K562 (cell line): Measurements from ENCODE around the gene PAQR7. TPM values are rescaled to one million over a fixed set of nuclear protein-coding genes. Genes with fewer than 3 reads are reported as not detected.

ENCODE experiments used
- ATAC-seq: fragments of 200-7000 bp; cut with Tn5 transposase; 3 replicates; pipeline ENCODE4 v1.9.1; 2020; ENCODE audit warnings: moderate library complexity
- BruUV-seq: library from RNA; stranded (reverse); fragments of 400-500 nt; replicated peaks from 2 replicates; lab custom pipeline; 2021; lab: Mats Ljungman, UMichigan
- CTCF ChIA-PET: fragments of 300-600 bp; formaldehyde crosslinking; extraction: SDS; loops from one replicate; lab custom pipeline; 2021; ENCODE audit warnings: low intra/inter-chr PET ratio; lab: Yijun Ruan, JAX
- POLR2A ChIA-PET: fragments of 300-600, 350-650 bp; sonication (Branson Sonifier 250); formaldehyde crosslinking; extraction: SDS; loops from one replicate; lab custom pipeline; 2021; ENCODE audit warnings: antibody characterized with exemption, inconsistent platforms; lab: Yijun Ruan, JAX
- DNase-seq, 4 experiments: peaks; one replicate each; pipeline versions ENCODE4 v3.0.0 to v3.0.0-alpha.2; 2011 to 2018; ENCODE audit warnings: low spot score in 3 of 4, mixed read lengths in 3 of 4; ENCODE audit errors: extremely low read depth in 1 of 4
- FAIRE-seq: peaks from 2 replicates; lab custom pipeline; 2011; peaks lifted over from hg19 to GRCh38; lab: Jason Lieb, UNC
- H2AFZ ChIP-seq: 2 replicates; pipeline ENCODE4 v1.6.0; 2011; ENCODE audit warnings: low read depth, low read length, control low read depth, inconsistent platforms
- H3K27ac ChIP-seq: fragments of 200-600 bp; 3 replicates; pipeline ENCODE4 v1.8.0; 2011; ENCODE audit warnings: low read depth, mild to moderate bottlenecking, control low read depth, inconsistent platforms, low read length, moderate library complexity, mixed read lengths; ENCODE audit errors: extremely low read depth
- H3K27me3 ChIP-seq, 2 experiments: fragments of 300-600 bp in 1 of 2; 2 replicates in 1 of 2; 3 replicates in 1 of 2; pipeline versions ENCODE4 v1.6.0 to v1.8.0; 2011; ENCODE audit warnings: inconsistent platforms in 2 of 2, low read length in 2 of 2, mild to moderate bottlenecking in 1 of 2, mixed read lengths in 1 of 2, moderate library complexity in 1 of 2; ENCODE audit not compliant: control insufficient read depth in 2 of 2, insufficient read depth in 2 of 2
- H3K36me3 ChIP-seq: fragments of 300-600 bp; 3 replicates; pipeline ENCODE4 v1.8.0; 2011; ENCODE audit warnings: mild to moderate bottlenecking, low read length, inconsistent platforms; ENCODE audit not compliant: control insufficient read depth, insufficient read depth
- H3K4me1 ChIP-seq, 2 experiments: fragments of 200-600 bp in 1 of 2; replicated peaks in 1 of 2; 2 replicates in 1 of 2; 3 replicates in 1 of 2; pipeline versions ENCODE4 v1.5.1 to v1.8.0; 2011; ENCODE audit warnings: inconsistent platforms in 2 of 2, low read length in 2 of 2, mild to moderate bottlenecking in 1 of 2, mixed read lengths in 1 of 2, moderate library complexity in 1 of 2; ENCODE audit not compliant: control insufficient read depth in 2 of 2, insufficient read depth in 2 of 2
- H3K4me2 ChIP-seq: 2 replicates; pipeline ENCODE4 v1.6.1; 2011; ENCODE audit warnings: low read length, control low read depth, inconsistent platforms, mixed read lengths; ENCODE audit not compliant: insufficient read depth
- H3K4me3 ChIP-seq: fragments of 200-600 bp; sonication (generic), shearing (Covaris generic); 2 replicates; pipeline ENCODE4 v1.5.1; 2016; ENCODE audit warnings: control low read depth, inconsistent platforms
- H3K79me2 ChIP-seq: fragments of 200-600 bp; 3 replicates; pipeline ENCODE4 v1.8.0; 2011; ENCODE audit warnings: low read length, inconsistent platforms; ENCODE audit not compliant: control insufficient read depth, insufficient read depth
- H3K9ac ChIP-seq, 2 experiments: 2 replicates each; pipeline versions ENCODE4 v1.6.0 to v1.6.1; 2011; ENCODE audit warnings: low read depth in 2 of 2, low read length in 2 of 2, control low read depth in 1 of 2, inconsistent platforms in 1 of 2, mild to moderate bottlenecking in 1 of 2, mixed read lengths in 1 of 2; ENCODE audit not compliant: insufficient read depth in 1 of 2
- H3K9me1 ChIP-seq: one replicate; pipeline ENCODE4 v1.6.0; 2011; ENCODE audit warnings: inconsistent platforms, mild to moderate bottlenecking, low read length, moderate library complexity; ENCODE audit not compliant: control insufficient read depth, insufficient read depth
- H3K9me3 ChIP-seq: replicated peaks from 2 replicates; pipeline ENCODE4 v1.5.1; 2011; ENCODE audit warnings: low read depth, low read length, inconsistent platforms; ENCODE audit not compliant: control insufficient read depth, insufficient read depth
- H4K20me1 ChIP-seq: replicated peaks from 2 replicates; pipeline ENCODE4 v1.6.1; 2011; ENCODE audit warnings: low read length, inconsistent platforms, mixed read lengths; ENCODE audit not compliant: control insufficient read depth, insufficient read depth
- HDAC2 ChIP-seq: fragments of 450-650 bp; IDR thresholded peaks from 2 replicates; pipeline ENCODE4 v1.6.1; 2016; ENCODE audit warnings: mild to moderate bottlenecking
- KDM1A ChIP-seq, 2 experiments: fragments of 450-650 bp; IDR thresholded peaks; 2 replicates each; pipeline ENCODE4 v1.6.1; 2016; ENCODE audit warnings: mild to moderate bottlenecking in 2 of 2
- LARP7 ChIP-seq: fragments of 450-650 bp; IDR thresholded peaks from 2 replicates; pipeline ENCODE4 v1.6.1; 2016
- TCF7 ChIP-seq: sonication (generic); IDR thresholded peaks from 2 replicates; pipeline ENCODE4 v1.6.1; 2016; ENCODE audit warnings: antibody characterized with exemption, borderline replicate concordance
- ZFX ChIP-seq: sonication (generic); formaldehyde crosslinking; IDR thresholded peaks from 2 replicates; pipeline ENCODE4 v1.8.0; 2022; ENCODE audit warnings: mild to moderate bottlenecking, missing genetic modification reagents, moderate library complexity
- ZNF280B ChIP-seq: fragments of 250-450 bp; sonication (Bioruptor Pico); IDR thresholded peaks from 2 replicates; pipeline ENCODE4 v1.5.1; 2021; ENCODE audit warnings: mild to moderate bottlenecking
- WGBS: fragments of 100-300 bp; shearing (Covaris generic); methylation state at CpG from one replicate; pipeline ENCODE4 v1.1.6; 2016; ENCODE audit warnings: low coverage, mixed read lengths; ENCODE audit not compliant: insufficient coverage; ENCODE audit errors: missing lambda C conversion rate; 5-methylcytosine and 5-hydroxymethylcytosine counted together
- in situ Hi-C: fragments of 300-500 bp; cut with MboI; formaldehyde crosslinking; loops from 4 replicates; pipeline ENCODE4 v1.15.0; 2018; ENCODE audit warnings: inconsistent platforms, mixed read lengths
- intact Hi-C: fragments of 100-400 bp; cut with micrococcal nuclease; formaldehyde crosslinking; loops from 2 replicates; pipeline ENCODE4 v1.14.2; 2022
- polyA plus RNA-seq, 8 experiments: library from polyadenylated mRNA; depleted of rRNA in 4 of 8; stranded (reverse) in 5 of 8; unstranded in 3 of 8; fragments of >200 nt; fragmentation: Nextera tagmentation in 2 of 8; fragmentation: Illumina TruSeq in 1 of 8; extraction: Ambion mirVana in 2 of 8; extraction: Trizol in 1 of 8; gene quantifications; 2 replicates each; pipeline versions ENCODE4 v1.2.1 to v1.2.3, GENCODE V29; 2011 to 2014; ENCODE audit warnings: inconsistent platforms in 1 of 8, missing spikeins in 1 of 8
- total RNA-seq, 7 experiments: library from RNA; depleted of rRNA in 6 of 7; stranded (reverse); fragments of >200 nt in 6 of 7; fragmentation: Illumina TruSeq in 2 of 7; extraction: Trizol in 2 of 7; gene quantifications; 2 replicates each; pipeline versions ENCODE4 v1.2.1 to v1.2.3, GENCODE V29; 2011 to 2021; ENCODE audit warnings: low replicate concordance in 1 of 7
- TF ChIP-seq, protein P1 (sequence below): fragments of 250-450 bp; sonication (Bioruptor Pico); IDR thresholded peaks from 2 replicates; pipeline ENCODE4 v1.5.0; 2022; ENCODE audit warnings: mild to moderate bottlenecking

PAQR7 gene
- total and polyA plus RNA-seq, 9 of the 15 experiments (the other 6 are each of a cell fraction or from before 2014, with no cell fraction given): 1.1 to 5.2 (median 2.6) TPM

- DNase-seq (no peak), FAIRE-seq (no peak), ATAC-seq (no peak)
- H2AFZ ChIP-seq: no peak overlapping the region
- H3K27ac ChIP-seq: no peak overlapping the region
- peaks cover 11% of the 10 kb centered on the region; the same call in 1 of the 3 replicates for H3K36me3 ChIP-seq
- H3K9ac ChIP-seq: peak overlapping the region in 1 of 2 experiments; percentile 31; a peak in 1 of 4 replicates
- H3K4me3 ChIP-seq: no peak overlapping the region
- TF ChIP-seq TCF7: no peak
- no peaks in the 10 kb centered on the region for H3K9me3 ChIP-seq
- no peak overlapping the region for H3K4me2 ChIP-seq
- BruUV-seq: no TSS peak
- H3K79me2 ChIP-seq: no peaks in the 10 kb centered on the region
- H3K27me3 ChIP-seq: no peaks in the 10 kb centered on the region
- H3K9me1 ChIP-seq: no peaks in the 10 kb centered on the region
- ChIA-PET CTCF (no interaction called here), POLR2A (interaction anchor here (0.6 to 0.8 kb wide), 3 partner anchors 9 to 250 kb away, joined by 3 read pairs; partner anchors contain the start of gene PAQR7)
- intact Hi-C loops: no loop called here
- H3K4me1 ChIP-seq: peaks cover 23 to 36% of the 10 kb centered on the region in 2 experiments
- H4K20me1 ChIP-seq: no peaks in the 10 kb centered on the region
- in situ Hi-C loops: no loop called here
- WGBS: 45% methylated on average over 9 of the region's 9 CpGs
Observed at GRCh38 chr1:25867210-25867991, 8.1 kb downstream of the PAQR7 start.

DNA sequence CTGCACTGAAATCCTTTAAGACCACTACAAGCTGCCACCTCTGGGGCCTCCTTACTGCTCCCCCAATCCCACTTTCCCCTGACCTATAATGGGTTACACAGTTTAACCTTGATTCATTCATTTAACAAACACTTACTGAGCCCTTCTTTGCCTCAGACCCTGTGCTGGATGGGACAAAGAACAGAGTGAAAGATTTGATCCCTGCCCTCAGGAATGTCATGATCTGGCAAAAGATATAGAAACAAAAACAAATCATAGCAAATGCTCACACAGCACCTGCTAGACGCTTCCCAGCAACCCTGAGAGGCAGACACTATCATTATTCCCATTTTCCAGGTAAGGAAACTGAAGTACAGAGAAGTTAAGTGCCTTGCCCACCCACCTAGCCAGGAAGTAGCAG, 9.2 kb downstream of the PAQR7 start:
- H3K4me2 ChIP-seq: no peak overlapping the region
- ChIA-PET CTCF (no interaction called here), POLR2A (no interaction called here)
- no peaks in the 10 kb centered on the region for H3K9me1 ChIP-seq
- no peak overlapping the region for H3K27ac ChIP-seq
- peaks cover 11% of the 10 kb centered on the region; the same call in 1 of the 3 replicates for H3K36me3 ChIP-seq
- no peak overlapping the region for H3K9ac ChIP-seq
- TF ChIP-seq, protein P1, sequence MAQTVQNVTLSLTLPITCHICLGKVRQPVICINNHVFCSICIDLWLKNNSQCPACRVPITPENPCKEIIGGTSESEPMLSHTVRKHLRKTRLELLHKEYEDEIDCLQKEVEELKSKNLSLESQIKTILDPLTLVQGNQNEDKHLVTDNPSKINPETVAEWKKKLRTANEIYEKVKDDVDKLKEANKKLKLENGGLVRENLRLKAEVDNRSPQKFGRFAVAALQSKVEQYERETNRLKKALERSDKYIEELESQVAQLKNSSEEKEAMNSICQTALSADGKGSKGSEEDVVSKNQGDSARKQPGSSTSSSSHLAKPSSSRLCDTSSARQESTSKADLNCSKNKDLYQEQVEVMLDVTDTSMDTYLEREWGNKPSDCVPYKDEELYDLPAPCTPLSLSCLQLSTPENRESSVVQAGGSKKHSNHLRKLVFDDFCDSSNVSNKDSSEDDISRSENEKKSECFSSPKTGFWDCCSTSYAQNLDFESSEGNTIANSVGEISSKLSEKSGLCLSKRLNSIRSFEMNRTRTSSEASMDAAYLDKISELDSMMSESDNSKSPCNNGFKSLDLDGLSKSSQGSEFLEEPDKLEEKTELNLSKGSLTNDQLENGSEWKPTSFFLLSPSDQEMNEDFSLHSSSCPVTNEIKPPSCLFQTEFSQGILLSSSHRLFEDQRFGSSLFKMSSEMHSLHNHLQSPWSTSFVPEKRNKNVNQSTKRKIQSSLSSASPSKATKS (CRISPR knock-in tag): no peak
- TF ChIP-seq ZNF280B (no peak), HDAC2 (no peak), ZFX (CRISPR knock-in tag) (0 out of 2 replicates have a peak, but pooled peaks have one; percentile 23), LARP7 (no peak), KDM1A (IDR thresholded peaks at IDR 0.05) (peak in 1 of 2 experiments; percentile 18; a peak in 1 of 4 replicates)
- TF ChIP-seq, all 486 proteins: peak for 2
- Histone ChIP-seq H4K20me1 (no peaks in the 10 kb centered on the region), H3K79me2 (no peaks in the 10 kb centered on the region), H3K4me3 (no peak overlapping the region), H3K9me3 (no peaks in the 10 kb centered on the region), H3K27me3 (no peaks in the 10 kb centered on the region), H2AFZ (no peak overlapping the region), H3K4me1 (peaks cover 23 to 41% of the 10 kb centered on the region in 2 experiments)
- BruUV-seq: no TSS peak
- ATAC-seq: no peak
- in situ Hi-C loops (no loop called here), intact Hi-C loops (no loop called here)
- DNase-seq: peak in 1 of 4 experiments; percentile 3
- no peak for FAIRE-seq
- 10% methylated on average over 1 of the region's 1 CpG for WGBS
